Ascending aorta (tissue), 2 donors: ENCODE measurements around the gene THAP4. TPM values are rescaled to one million over a fixed set of nuclear protein-coding genes. Genes with fewer than 3 reads are reported as not detected.

Experiments used
- DNase-seq, 2 donors: peaks; one replicate each; pipeline ENCODE4 v3.0.0-alpha.2; 2019; ENCODE audit warnings: low spot score in 2 of 2
- H3K27ac ChIP-seq, 2 donors: fragments of 200-600 bp; sonication (generic); one replicate each; pipeline ENCODE4 v1.5.1; 2016 to 2017; ENCODE audit warnings: mild to moderate bottlenecking in 1 of 2
- H3K27me3 ChIP-seq: fragments of 200-600 bp; sonication (generic); one replicate; pipeline ENCODE4 v1.5.1; 2017
- H3K36me3 ChIP-seq, 2 donors: fragments of 200-600 bp; sonication (generic); one replicate each; pipeline ENCODE4 v1.5.1; 2016
- H3K4me1 ChIP-seq, 2 donors: fragments of 200-600 bp; sonication (generic); one replicate each; pipeline ENCODE4 v1.5.1; 2016 to 2017; ENCODE audit warnings: mild to moderate bottlenecking in 1 of 2
- H3K4me3 ChIP-seq, 2 donors: fragments of 200-600 bp; sonication (generic); one replicate each; pipeline ENCODE4 v1.5.1; 2016 to 2017; ENCODE audit warnings: mild to moderate bottlenecking in 1 of 2
- H3K9me3 ChIP-seq, 2 donors: fragments of 200-600 bp; sonication (generic); one replicate each; pipeline ENCODE4 v1.5.1; 2016
- CTCF ChIP-seq, 3 experiments: fragments of 200-600 bp in 2 of 3; fragments of 450-650 bp in 1 of 3; sonication (generic) in 2 of 3; IDR thresholded peaks; one replicate each; pipeline ENCODE4 v1.5.1; 2016 to 2019; ENCODE audit warnings: antibody characterized with exemption in 3 of 3, mild to moderate bottlenecking in 1 of 3, moderate library complexity in 1 of 3
- intact Hi-C: fragments of 100-400 bp; cut with DNase I; formaldehyde crosslinking; loops from one replicate; pipeline ENCODE4 v1.15.1; 2023
- total RNA-seq: library from RNA; depleted of rRNA; stranded (reverse); fragments of >200 nt; gene quantifications from one replicate; pipeline ENCODE4 v1.1.0, GENCODE V29; 2016

THAP4 gene
- total RNA-seq, 1 donor from 2014 or later: 80.8 TPM

DNA sequence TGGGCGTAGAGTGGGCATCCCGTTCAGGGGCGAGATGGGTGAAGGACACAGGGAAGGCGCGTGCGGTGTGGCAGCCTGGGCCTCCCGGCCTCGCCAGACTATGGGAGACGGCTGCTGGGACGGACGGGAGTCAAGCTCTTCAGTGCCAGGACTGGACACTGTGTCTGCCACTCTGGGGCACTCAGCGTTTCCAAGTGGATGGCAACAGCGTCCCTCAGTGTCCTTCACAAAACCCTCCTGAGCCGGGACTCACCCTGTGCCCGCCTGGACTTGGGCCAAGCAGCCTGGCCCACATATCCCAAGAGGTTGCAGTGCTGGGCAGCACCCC, 94.7 kb downstream of the THAP4 start:
- Histone ChIP-seq H3K4me1 (peaks cover 11% of the 10 kb centered on the region in 2 donors), H3K9me3 (no peaks in the 10 kb centered on the region), H3K4me3 (peak overlapping the region in 1 of 2 donors; percentile 64), H3K36me3 (no peaks in the 10 kb centered on the region), H3K27me3 (peaks cover 4% of the 10 kb centered on the region), H3K27ac (no peak overlapping the region)
- intact Hi-C loops: no loop called here
- TF ChIP-seq CTCF (IDR thresholded peaks at IDR 0.05): no peak
- DNase-seq: no peak

DNA sequence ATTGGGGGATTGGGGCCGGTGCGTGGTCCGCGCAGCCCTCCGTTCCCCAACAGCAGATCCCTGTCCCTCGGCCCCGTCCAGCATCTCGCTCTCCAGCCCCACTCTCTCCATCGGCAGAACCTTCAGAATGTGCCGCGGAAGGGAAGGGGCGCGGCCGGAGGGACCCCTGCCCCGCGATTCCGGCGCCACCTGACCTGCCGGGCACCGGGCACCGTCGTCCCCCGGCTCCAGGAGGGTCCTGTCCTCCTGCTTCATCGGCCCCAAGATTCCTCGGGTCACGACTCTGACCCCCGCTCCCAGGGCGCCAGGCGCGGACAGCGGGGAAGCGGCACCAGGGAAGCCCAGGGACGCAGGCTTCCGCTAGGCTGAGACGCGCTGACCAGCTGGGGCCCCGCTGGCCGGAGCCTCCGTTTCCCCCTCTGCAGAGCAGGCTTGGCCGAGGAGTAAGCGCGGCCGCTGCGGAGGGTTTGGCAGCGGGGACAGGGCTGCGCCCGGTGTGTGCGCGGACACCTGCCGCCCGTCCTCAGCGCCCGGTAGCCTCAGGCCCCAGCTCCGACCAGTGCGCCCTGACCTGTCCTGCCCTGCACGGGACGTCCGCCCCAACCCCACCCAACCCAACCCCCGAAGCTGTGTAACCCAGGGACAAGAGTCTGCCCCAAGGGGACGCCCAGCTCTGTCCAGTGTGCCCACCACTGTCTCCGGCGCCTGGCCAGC, 95.2 kb downstream of the THAP4 start:
- peaks cover 9 to 11% of the 10 kb centered on the region in 2 donors for H3K4me1 ChIP-seq
- peak overlapping the region; percentile 35 to 64 for H3K4me3 ChIP-seq
- TF ChIP-seq CTCF (IDR thresholded peaks at IDR 0.05): no peak
- DNase-seq: no peak
- peak overlapping the region in 1 of 2 donors; percentile 80 for H3K27ac ChIP-seq
- H3K9me3 ChIP-seq: no peaks in the 10 kb centered on the region
- intact Hi-C loops: no loop called here
- H3K36me3 ChIP-seq: no peaks in the 10 kb centered on the region
- peaks cover 4% of the 10 kb centered on the region for H3K27me3 ChIP-seq

DNA sequence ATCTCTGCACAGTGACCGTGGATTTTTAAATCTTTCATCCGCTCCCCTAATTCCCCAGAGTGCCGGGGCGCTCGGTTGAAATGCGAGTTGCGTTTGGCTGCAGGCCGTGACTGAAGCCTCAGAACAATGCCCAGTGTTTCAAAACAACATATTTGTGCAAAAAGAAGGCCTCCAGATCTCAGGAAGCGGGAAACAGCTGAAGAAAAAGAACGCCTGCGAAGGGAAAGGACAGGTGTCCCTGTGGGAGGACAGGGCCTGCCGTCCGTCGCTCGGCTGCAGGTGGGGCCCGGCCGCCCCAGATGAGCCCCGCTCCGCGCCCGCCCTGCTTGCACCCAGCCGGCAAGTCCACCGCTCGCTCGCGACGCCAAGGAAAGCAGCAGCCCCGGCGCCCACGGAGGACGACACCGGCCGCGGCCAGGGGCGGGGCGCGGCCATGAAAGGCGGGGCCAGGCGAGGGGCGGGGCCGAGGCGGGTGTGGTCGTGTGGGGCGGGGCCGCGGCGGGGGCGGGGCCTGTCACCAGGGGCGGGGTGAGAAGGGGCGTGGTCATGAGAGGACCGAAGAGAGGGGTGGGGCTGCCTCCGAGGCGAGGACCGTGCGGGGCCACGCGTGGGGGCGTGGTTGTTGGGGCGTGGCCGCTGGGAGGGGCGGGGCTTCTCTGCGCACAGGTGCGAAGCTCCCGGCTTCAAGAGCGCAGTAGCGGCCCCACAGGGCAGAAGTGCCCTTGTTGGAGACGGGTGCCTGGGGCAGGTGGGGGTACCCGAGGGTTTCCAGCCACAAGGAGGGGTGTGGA, 96.0 kb downstream of the THAP4 start:
- peaks cover 4% of the 10 kb centered on the region for H3K27me3 ChIP-seq
- no peak for DNase-seq

GRCh38 chr2:241540401-241540770, 96.6 kb downstream of the THAP4 start:
- no peaks in the 10 kb centered on the region for H3K36me3 ChIP-seq
- peaks cover 4% of the 10 kb centered on the region for H3K27me3 ChIP-seq
- H3K27ac ChIP-seq: peak overlapping the region in 1 of 2 donors; percentile 86
- peaks cover 8 to 11% of the 10 kb centered on the region in 2 donors for H3K4me1 ChIP-seq
- intact Hi-C loops: no loop called here
- H3K4me3 ChIP-seq: peak overlapping the region; percentile 35 to 64
- TF ChIP-seq CTCF (IDR thresholded peaks at IDR 0.05): no peak
- DNase-seq: peak in 1 of 2 donors; percentile 67
- H3K9me3 ChIP-seq: no peaks in the 10 kb centered on the region

More for the DNA sequence above, 96.0 kb downstream of the THAP4 start:
- H3K27ac ChIP-seq: peak overlapping the region in 1 of 2 donors; percentile 80
- TF ChIP-seq CTCF (IDR thresholded peaks at IDR 0.05): no peak
- H3K36me3 ChIP-seq: no peaks in the 10 kb centered on the region
- peaks cover 8 to 11% of the 10 kb centered on the region in 2 donors for H3K4me1 ChIP-seq
- peak overlapping the region; percentile 35 to 64 for H3K4me3 ChIP-seq
- no peaks in the 10 kb centered on the region for H3K9me3 ChIP-seq
- intact Hi-C loops: no loop called here

DNA sequence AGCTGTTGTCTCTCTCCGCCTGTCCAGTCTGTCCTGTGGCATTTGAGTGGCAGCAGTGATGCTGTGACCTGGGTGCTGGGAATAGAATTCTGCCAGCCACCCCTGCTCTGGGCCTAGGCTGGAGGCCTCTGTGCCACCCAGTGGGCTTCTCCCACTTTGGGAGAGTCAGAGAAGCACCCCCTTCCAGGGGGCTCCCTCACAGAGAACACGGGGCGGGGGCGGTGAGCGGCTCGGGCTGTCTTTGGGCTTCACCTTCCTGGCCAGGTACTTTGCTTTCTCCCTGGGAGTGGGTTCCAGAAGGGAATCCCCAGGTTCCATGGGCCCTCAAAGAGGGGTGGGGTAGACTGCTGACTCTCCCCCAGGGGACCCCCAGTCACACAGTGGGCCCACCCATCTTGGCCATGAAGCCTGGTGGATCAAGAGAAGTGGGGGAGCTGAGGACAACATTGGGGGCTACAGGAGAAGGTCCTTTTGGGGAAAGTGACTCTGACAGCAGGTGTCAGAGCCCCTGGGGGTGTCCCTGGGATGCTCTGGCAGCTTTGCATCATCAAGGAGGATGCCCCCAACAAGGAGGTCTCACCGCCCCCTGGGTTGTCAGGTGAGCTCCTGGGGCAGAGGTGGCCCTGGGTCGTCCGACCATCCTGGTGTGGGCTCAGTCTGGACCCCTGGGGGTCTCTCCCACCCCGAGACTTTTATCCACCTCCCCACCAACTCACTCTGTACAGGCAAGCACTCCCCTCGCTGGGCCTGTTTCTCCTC, 97.2 kb downstream of the THAP4 start:
- peaks cover 8 to 11% of the 10 kb centered on the region in 2 donors for H3K4me1 ChIP-seq

More for the DNA sequence above, 97.2 kb downstream of the THAP4 start:
- H3K27me3 ChIP-seq: peaks cover 4% of the 10 kb centered on the region
- TF ChIP-seq CTCF (IDR thresholded peaks at IDR 0.05): no peak
- no peaks in the 10 kb centered on the region for H3K36me3 ChIP-seq
- H3K27ac ChIP-seq: peak overlapping the region in 1 of 2 donors; percentile 86
- intact Hi-C loops: no loop called here
- H3K4me3 ChIP-seq: peak overlapping the region in 1 of 2 donors; percentile 64
- no peak for DNase-seq
- H3K9me3 ChIP-seq: no peaks in the 10 kb centered on the region
